CD14-positive monocyte (primary cell): ENCODE measurements around the gene MAP3K6. TPM values are rescaled to one million over a fixed set of nuclear protein-coding genes. Genes with fewer than 3 reads are reported as not detected.
A peak's percentile ranks its signal among the peaks of the same experiment; 100 is the strongest.

Experiments used
- DNase-seq, 3 donors: peaks; one replicate each; pipeline ENCODE4 v3.0.0-alpha.2; 2011 to 2022
- H2AFZ ChIP-seq: 2 replicates; pipeline ENCODE4 v1.6.0; 2012; ENCODE audit warnings: mild to moderate bottlenecking, low read depth, low read length, inconsistent platforms; ENCODE audit not compliant: insufficient read depth, poor library complexity, severe bottlenecking
- H3K27ac ChIP-seq, 2 donors: 1 replicate in 1 of 2; 2 replicates in 1 of 2; pipeline ENCODE4 v1.5.1; 2012 to 2013; ENCODE audit warnings: low read length in 2 of 2, control low read depth in 1 of 2, inconsistent platforms in 1 of 2, low read depth in 1 of 2, mild to moderate bottlenecking in 1 of 2
- H3K27me3 ChIP-seq, 2 donors: one replicate each; pipeline versions ENCODE4 v1.6.0 to v1.6.1; 2011 to 2013; ENCODE audit warnings: low read length in 2 of 2; ENCODE audit not compliant: control insufficient read depth in 2 of 2, insufficient read depth in 2 of 2
- H3K36me3 ChIP-seq, 2 donors: replicated peaks in 1 of 2; 1 replicate in 1 of 2; 2 replicates in 1 of 2; pipeline versions ENCODE4 v1.5.1 to v1.6.1; 2012 to 2013; ENCODE audit warnings: low read length in 2 of 2, control low read depth in 1 of 2, inconsistent platforms in 1 of 2, mild to moderate bottlenecking in 1 of 2; ENCODE audit not compliant: insufficient read depth in 2 of 2, control insufficient read depth in 1 of 2
- H3K4me1 ChIP-seq, 2 donors: 1 replicate in 1 of 2; 2 replicates in 1 of 2; pipeline versions ENCODE4 v1.5.1 to v1.6.1; 2012 to 2013; ENCODE audit warnings: low read length in 2 of 2, control low read depth in 1 of 2, inconsistent platforms in 1 of 2, mild to moderate bottlenecking in 1 of 2, moderate library complexity in 1 of 2; ENCODE audit not compliant: insufficient read depth in 2 of 2, control insufficient read depth in 1 of 2
- H3K4me2 ChIP-seq: replicated peaks from 2 replicates; pipeline ENCODE3; 2012; ENCODE audit warnings: low read length, moderate library complexity, mild to moderate bottlenecking; ENCODE audit not compliant: poor library complexity, severe bottlenecking; ENCODE audit errors: extremely low read depth
- H3K4me3 ChIP-seq, 3 experiments: fragments of 200-600 bp in 1 of 3; sonication (generic) in 1 of 3; replicated peaks in 1 of 3; 1 replicate in 2 of 3; 2 replicates in 1 of 3; pipeline ENCODE4 v1.5.1; 2011 to 2013; ENCODE audit warnings: low read length in 3 of 3, mild to moderate bottlenecking in 3 of 3, control low read depth in 2 of 3, low read depth in 2 of 3, inconsistent platforms in 1 of 3, moderate library complexity in 1 of 3
- H3K79me2 ChIP-seq: 2 replicates; pipeline ENCODE4 v1.6.0; 2012; ENCODE audit warnings: mild to moderate bottlenecking, control low read depth, inconsistent platforms, low read length, moderate library complexity; ENCODE audit not compliant: insufficient read depth
- H3K9ac ChIP-seq: 2 replicates; pipeline ENCODE4 v1.6.0; 2017; ENCODE audit warnings: low read length, mild to moderate bottlenecking; ENCODE audit not compliant: insufficient read depth, poor library complexity, severe bottlenecking
- H3K9me3 ChIP-seq, 2 donors: replicated peaks in 1 of 2; 1 replicate in 1 of 2; 2 replicates in 1 of 2; pipeline versions ENCODE4 v1.5.1 to v1.6.1; 2012 to 2013; ENCODE audit warnings: low read length in 2 of 2, control low read depth in 1 of 2; ENCODE audit not compliant: control insufficient read depth in 1 of 2, insufficient read depth in 1 of 2
- H4K20me1 ChIP-seq: 2 replicates; pipeline ENCODE4 v1.6.0; 2012; ENCODE audit warnings: mild to moderate bottlenecking, low read length, control low read depth, moderate library complexity; ENCODE audit not compliant: insufficient read depth
- H3K27ac Mint-ChIP-seq, 7 donors: one replicate each; pipeline ENCODE4 v1.8.0; 2020; ENCODE audit warnings: mild to moderate bottlenecking in 7 of 7, mixed read lengths in 7 of 7, moderate library complexity in 6 of 7, inconsistent platforms in 2 of 7
- H3K27me3 Mint-ChIP-seq, 3 donors: one replicate each; pipeline ENCODE4 v1.8.0; 2021 to 2022; ENCODE audit warnings: low read depth in 3 of 3, mild to moderate bottlenecking in 3 of 3, mixed read lengths in 3 of 3, moderate library complexity in 3 of 3, inconsistent platforms in 1 of 3
- H3K36me3 Mint-ChIP-seq, 2 donors: one replicate each; pipeline ENCODE4 v1.8.0; 2020; ENCODE audit warnings: mixed read lengths in 2 of 2, inconsistent platforms in 1 of 2, mild to moderate bottlenecking in 1 of 2
- H3K4me1 Mint-ChIP-seq: one replicate; pipeline ENCODE4 v1.8.0; 2020; ENCODE audit warnings: mild to moderate bottlenecking, mixed read lengths
- H3K4me3 Mint-ChIP-seq, 2 donors: one replicate each; pipeline ENCODE4 v1.8.0; 2020; ENCODE audit warnings: mild to moderate bottlenecking in 2 of 2, mixed read lengths in 2 of 2, moderate library complexity in 1 of 2
- H3K9me3 Mint-ChIP-seq, 7 donors: one replicate each; pipeline ENCODE4 v1.8.0; 2020 to 2022; ENCODE audit warnings: mixed read lengths in 7 of 7, mild to moderate bottlenecking in 6 of 7, moderate library complexity in 6 of 7, inconsistent platforms in 2 of 7
- WGBS: methylation state at CpG from one replicate; pipeline ENCODE4 v1.1.5; 2013; ENCODE audit warnings: missing lambda C conversion rate; ENCODE audit not compliant: insufficient coverage; 5-methylcytosine and 5-hydroxymethylcytosine counted together
- intact Hi-C, 2 donors: fragments of 100-400 bp; cut with micrococcal nuclease; formaldehyde crosslinking; loops; one replicate each; pipeline versions ENCODE4 v1.15.0 to v1.15.1; 2023
- polyA plus RNA-seq, 3 donors: library from polyadenylated mRNA; depleted of rRNA in 1 of 3; unstranded in 2 of 3; stranded (reverse) in 1 of 3; fragments of 300-500 nt in 2 of 3; fragments of >200 nt in 1 of 3; fragmentation: Illumina TruSeq in 2 of 3; gene quantifications; 1 replicate in 2 of 3; 2 replicates in 1 of 3; pipeline ENCODE4 v1.2.3, GENCODE V29; 2012 to 2021
- TF ChIP-seq, protein P1 (sequence below): fragments of 200-600 bp; IDR thresholded peaks from one replicate; pipeline ENCODE4 v1.8.0; 2022; ENCODE audit warnings: antibody characterized with exemption, mild to moderate bottlenecking

Gene MAP3K6
- polyA plus RNA-seq, 3 donors = 3.2 to 14.8 (median 6.7) TPM

GRCh38 chr1:27348861-27349783, 17.6 kb downstream of the MAP3K6 start:
- no peak overlapping the region for H3K27ac ChIP-seq
- peaks cover 4% of the 10 kb centered on the region for H4K20me1 ChIP-seq
- H3K4me3 ChIP-seq = peak overlapping the region in 2 of 3 experiments; percentile 18 to 66
- intact Hi-C loops = no loop called here
- Mint-ChIP-seq H3K4me3 (peak overlapping the region; percentile 67 to 68), H3K27ac (peak overlapping the region in 1 of 7 donors; percentile 25), H3K36me3 (peaks cover 32 to 69% of the 10 kb centered on the region in 2 donors), H3K27me3 (peaks cover 1 to 11% (median 4%) of the 10 kb centered on the region in 3 donors), H3K4me1 (peaks cover 19% of the 10 kb centered on the region), H3K9me3 (peaks cover 0 to 2% (median 0%) of the 10 kb centered on the region in 7 donors)
- no peaks in the 10 kb centered on the region for H3K9me3 ChIP-seq
- no peak for DNase-seq
- H3K79me2 ChIP-seq = peaks cover 13% of the 10 kb centered on the region
- TF ChIP-seq, protein P1, sequence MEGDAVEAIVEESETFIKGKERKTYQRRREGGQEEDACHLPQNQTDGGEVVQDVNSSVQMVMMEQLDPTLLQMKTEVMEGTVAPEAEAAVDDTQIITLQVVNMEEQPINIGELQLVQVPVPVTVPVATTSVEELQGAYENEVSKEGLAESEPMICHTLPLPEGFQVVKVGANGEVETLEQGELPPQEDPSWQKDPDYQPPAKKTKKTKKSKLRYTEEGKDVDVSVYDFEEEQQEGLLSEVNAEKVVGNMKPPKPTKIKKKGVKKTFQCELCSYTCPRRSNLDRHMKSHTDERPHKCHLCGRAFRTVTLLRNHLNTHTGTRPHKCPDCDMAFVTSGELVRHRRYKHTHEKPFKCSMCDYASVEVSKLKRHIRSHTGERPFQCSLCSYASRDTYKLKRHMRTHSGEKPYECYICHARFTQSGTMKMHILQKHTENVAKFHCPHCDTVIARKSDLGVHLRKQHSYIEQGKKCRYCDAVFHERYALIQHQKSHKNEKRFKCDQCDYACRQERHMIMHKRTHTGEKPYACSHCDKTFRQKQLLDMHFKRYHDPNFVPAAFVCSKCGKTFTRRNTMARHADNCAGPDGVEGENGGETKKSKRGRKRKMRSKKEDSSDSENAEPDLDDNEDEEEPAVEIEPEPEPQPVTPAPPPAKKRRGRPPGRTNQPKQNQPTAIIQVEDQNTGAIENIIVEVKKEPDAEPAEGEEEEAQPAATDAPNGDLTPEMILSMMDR = no peak
- peak overlapping the region; percentile 70 for H3K4me2 ChIP-seq
- 59% methylated on average over 43 of the region's 51 CpGs for WGBS
- H3K36me3 ChIP-seq = peaks cover 35 to 58% of the 10 kb centered on the region in 2 donors
- peaks cover 0 to 2% of the 10 kb centered on the region in 2 donors for H3K27me3 ChIP-seq
- H3K4me1 ChIP-seq = peaks cover 9 to 24% of the 10 kb centered on the region in 2 donors
- H2AFZ ChIP-seq = peak overlapping the region; percentile 77
- H3K9ac ChIP-seq = no peak overlapping the region

DNA sequence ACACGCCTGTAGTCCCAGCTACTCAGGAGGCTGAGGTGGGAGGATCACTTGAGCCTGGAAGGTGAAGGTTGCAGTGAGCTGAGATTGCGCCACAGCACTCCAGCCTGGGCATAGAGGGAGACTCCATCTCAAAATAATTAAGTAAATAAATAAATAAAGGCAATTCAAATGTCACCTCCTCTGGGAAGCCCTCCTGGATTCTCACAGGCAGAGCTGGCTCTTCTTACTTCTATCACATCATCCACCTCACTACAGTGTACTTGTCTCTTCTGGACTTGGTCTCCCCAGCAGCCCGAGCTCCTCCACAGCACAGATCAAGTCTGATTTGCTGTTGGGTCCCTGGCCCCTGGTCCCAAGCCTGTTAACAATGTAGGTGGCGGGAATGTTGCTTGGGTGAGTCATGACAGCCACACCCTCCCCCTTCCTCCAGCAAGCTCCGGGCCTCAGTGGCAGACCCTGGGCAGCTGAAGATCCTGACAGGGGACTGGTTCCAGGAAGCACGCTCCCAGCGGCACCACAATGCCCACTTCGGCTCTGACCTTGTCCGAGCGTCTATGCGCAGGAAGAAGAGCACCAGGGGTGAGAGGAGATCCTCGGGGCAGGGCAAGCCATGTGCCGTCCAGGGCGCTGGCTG, 19.7 kb downstream of the MAP3K6 start:
- Mint-ChIP-seq H3K36me3 (peaks cover 28 to 53% of the 10 kb centered on the region in 2 donors), H3K9me3 (peaks cover 0 to 2% (median 0%) of the 10 kb centered on the region in 7 donors), H3K4me3 (no peak overlapping the region), H3K4me1 (peaks cover 39% of the 10 kb centered on the region), H3K27me3 (peaks cover under 1 to 11% (median 2%) of the 10 kb centered on the region in 3 donors), H3K27ac (peak overlapping the region in 1 of 7 donors; percentile 54)
- TF ChIP-seq, protein P1 = no peak
- H3K36me3 ChIP-seq = peaks cover 29 to 49% of the 10 kb centered on the region in 2 donors
- peaks cover 0 to 2% of the 10 kb centered on the region in 2 donors for H3K27me3 ChIP-seq
- H3K4me2 ChIP-seq = no peak overlapping the region
- WGBS = 93% methylated on average over 8 of the region's 14 CpGs
- peaks cover 32% of the 10 kb centered on the region for H3K79me2 ChIP-seq
- H3K9me3 ChIP-seq = no peaks in the 10 kb centered on the region
- H3K4me1 ChIP-seq = peaks cover 29 to 44% of the 10 kb centered on the region in 2 donors
- no peak for DNase-seq
- intact Hi-C loops = no loop called here
- no peak overlapping the region for H3K9ac ChIP-seq
- peaks cover 4% of the 10 kb centered on the region for H4K20me1 ChIP-seq
- no peak overlapping the region for H3K27ac ChIP-seq
- no peak overlapping the region for H2AFZ ChIP-seq
- H3K4me3 ChIP-seq = no peak overlapping the region
